PC-9 (cell line): ENCODE data around the gene BBC3.
"Not testable (repeated sequence)": the region's sequence is repeated elsewhere in the genome, so short reads cannot be mapped to it uniquely, and the experiment has no call there.

Experiments used
- EZH2 ChIP-seq: fragments of 200-600 bp; sonication (generic); IDR thresholded peaks from 2 replicates; pipeline ENCODE4 v1.8.0; 2017; ENCODE audit warnings: antibody characterized with exemption, low read depth
- TF ChIP-seq, protein P1 (sequence below): fragments of 200-600 bp; sonication (generic); conservative IDR thresholded peaks from 2 replicates; pipeline ENCODE4 v1.6.1; 2017; ENCODE audit warnings: mixed run types, antibody characterized with exemption, mild to moderate bottlenecking, moderate library complexity

DNA sequence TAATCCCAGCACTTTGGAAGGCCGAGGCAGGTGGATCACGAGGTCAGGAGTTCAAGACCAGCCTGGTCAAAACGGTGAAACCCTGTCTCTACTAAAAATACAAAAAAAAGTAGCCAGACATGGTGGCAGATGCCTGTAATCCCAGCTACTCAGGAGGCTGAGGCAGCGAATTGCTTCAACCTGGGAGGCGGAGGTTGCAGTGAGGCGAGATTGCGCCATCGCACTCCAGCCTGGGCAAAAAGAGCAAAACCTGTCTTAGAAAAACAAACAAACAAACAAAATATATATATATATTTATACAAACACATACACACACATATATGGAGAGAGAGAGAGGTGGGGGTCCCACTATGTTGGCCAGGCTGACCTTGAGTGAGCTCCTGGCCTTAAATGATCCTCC is 22.0 kb upstream of the BBC3 start:
- TF ChIP-seq, protein P1, sequence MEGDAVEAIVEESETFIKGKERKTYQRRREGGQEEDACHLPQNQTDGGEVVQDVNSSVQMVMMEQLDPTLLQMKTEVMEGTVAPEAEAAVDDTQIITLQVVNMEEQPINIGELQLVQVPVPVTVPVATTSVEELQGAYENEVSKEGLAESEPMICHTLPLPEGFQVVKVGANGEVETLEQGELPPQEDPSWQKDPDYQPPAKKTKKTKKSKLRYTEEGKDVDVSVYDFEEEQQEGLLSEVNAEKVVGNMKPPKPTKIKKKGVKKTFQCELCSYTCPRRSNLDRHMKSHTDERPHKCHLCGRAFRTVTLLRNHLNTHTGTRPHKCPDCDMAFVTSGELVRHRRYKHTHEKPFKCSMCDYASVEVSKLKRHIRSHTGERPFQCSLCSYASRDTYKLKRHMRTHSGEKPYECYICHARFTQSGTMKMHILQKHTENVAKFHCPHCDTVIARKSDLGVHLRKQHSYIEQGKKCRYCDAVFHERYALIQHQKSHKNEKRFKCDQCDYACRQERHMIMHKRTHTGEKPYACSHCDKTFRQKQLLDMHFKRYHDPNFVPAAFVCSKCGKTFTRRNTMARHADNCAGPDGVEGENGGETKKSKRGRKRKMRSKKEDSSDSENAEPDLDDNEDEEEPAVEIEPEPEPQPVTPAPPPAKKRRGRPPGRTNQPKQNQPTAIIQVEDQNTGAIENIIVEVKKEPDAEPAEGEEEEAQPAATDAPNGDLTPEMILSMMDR = not testable (repeated sequence)
- TF ChIP-seq EZH2 = not testable (repeated sequence)
